Astrocyte (in vitro differentiated cells and primary cell): ENCODE measurements around the gene CLEC16A.

Experiments used
- EZH2 ChIP-seq: IDR thresholded peaks from 2 replicates; pipeline ENCODE4 v1.6.1; 2012; ENCODE audit warnings: mild to moderate bottlenecking, low read length, inconsistent platforms; ENCODE audit not compliant: insufficient read depth
- TF ChIP-seq, protein P1 (sequence below): IDR thresholded peaks from 2 replicates; pipeline ENCODE4 v1.5.1; 2011; ENCODE audit warnings: low read depth, mild to moderate bottlenecking, inconsistent platforms, low read length, moderate library complexity; ENCODE audit not compliant: insufficient read depth

DNA sequence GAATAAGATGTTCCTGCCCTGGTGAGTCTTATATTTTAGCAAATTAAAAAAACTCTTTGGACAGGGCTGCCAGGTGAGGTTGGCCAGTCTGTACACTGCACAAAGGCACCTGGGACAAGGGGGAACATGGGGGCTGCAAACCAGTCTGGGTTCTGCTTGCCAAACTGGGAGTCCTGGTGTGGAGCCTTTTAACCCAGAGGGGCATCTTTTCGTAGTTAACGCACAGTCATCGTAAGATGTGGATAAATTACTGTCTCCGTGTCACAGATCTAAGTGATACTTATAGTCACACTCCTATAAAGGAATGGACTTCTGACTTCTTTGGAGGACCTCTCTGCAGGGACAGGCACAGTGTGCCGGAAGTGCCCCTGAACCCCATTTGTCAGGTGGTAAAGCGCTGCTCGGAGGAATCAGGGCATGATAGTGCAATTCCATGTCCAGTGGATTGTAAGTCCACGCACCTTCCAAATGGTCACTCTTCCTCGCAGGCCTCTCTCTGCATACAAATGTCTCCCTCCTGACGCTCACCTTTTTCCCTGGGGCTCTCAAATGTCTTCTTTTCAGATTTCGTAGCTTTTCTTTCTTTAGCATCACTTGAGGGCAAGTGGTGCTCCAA, 16.8 kb upstream of the CLEC16A start:
- TF ChIP-seq, protein P1, sequence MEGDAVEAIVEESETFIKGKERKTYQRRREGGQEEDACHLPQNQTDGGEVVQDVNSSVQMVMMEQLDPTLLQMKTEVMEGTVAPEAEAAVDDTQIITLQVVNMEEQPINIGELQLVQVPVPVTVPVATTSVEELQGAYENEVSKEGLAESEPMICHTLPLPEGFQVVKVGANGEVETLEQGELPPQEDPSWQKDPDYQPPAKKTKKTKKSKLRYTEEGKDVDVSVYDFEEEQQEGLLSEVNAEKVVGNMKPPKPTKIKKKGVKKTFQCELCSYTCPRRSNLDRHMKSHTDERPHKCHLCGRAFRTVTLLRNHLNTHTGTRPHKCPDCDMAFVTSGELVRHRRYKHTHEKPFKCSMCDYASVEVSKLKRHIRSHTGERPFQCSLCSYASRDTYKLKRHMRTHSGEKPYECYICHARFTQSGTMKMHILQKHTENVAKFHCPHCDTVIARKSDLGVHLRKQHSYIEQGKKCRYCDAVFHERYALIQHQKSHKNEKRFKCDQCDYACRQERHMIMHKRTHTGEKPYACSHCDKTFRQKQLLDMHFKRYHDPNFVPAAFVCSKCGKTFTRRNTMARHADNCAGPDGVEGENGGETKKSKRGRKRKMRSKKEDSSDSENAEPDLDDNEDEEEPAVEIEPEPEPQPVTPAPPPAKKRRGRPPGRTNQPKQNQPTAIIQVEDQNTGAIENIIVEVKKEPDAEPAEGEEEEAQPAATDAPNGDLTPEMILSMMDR = no peak
- no peak for TF ChIP-seq EZH2
